GM18519 (cell line): Measurements from ENCODE around the gene TOP1.

Experiments used
- ATAC-seq: cut with Tn5 transposase; IDR thresholded peaks from one replicate; pipeline ENCODE4 v1.9.1; 2021; ENCODE audit warnings: mild to moderate bottlenecking, moderate library complexity; ENCODE audit not compliant: unreplicated experiment, low FRiP score

TOP1 gene

DNA sequence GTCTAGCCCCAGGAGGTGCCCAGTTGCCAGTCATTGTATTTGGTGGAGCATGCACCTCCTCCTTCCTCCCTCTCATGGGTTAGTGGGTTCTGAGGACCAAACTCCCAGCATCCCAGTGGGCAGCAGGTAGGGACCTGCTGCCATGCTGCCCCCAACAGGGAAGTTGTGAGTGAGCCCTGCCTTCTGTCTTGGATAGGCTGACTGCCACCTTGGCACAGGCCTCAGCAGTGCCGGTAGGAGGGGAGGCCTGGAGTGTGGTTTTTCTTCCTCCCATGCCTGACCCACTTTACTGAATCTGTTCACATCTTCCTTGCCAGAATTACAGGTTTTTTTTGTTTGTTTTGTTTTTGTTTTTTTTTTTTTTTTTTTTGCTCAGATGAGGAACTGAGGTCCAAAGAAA, 133.3 kb downstream of the TOP1 start:
- ATAC-seq, result no peak

DNA sequence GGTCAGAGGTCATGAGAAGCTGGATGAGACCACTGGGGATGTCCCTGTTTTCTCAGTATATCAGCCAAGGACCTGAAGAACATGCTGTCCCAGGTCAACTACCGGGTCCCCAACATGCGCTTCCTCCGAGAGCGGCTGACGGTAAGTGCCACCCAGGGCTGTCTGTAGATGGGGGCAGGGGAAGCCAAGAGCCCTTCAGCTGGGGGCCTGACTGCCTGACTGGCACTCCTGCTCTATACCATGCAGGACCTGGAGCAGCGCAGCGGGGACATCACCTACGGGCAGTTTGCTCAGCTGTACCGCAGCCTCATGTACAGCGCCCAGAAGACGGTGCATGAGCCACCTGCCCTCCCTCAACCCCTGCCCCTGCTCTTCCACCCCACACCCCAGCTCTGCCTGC, 133.8 kb downstream of the TOP1 start:
- no peak for ATAC-seq

GRCh38 chr20:41163821-41164220, 135.2 kb downstream of the TOP1 start:
- ATAC-seq, result no peak

- no peak for ATAC-seq
Measured at GRCh38 chr20:41165001-41165882, 136.6 kb downstream of the TOP1 start.

DNA sequence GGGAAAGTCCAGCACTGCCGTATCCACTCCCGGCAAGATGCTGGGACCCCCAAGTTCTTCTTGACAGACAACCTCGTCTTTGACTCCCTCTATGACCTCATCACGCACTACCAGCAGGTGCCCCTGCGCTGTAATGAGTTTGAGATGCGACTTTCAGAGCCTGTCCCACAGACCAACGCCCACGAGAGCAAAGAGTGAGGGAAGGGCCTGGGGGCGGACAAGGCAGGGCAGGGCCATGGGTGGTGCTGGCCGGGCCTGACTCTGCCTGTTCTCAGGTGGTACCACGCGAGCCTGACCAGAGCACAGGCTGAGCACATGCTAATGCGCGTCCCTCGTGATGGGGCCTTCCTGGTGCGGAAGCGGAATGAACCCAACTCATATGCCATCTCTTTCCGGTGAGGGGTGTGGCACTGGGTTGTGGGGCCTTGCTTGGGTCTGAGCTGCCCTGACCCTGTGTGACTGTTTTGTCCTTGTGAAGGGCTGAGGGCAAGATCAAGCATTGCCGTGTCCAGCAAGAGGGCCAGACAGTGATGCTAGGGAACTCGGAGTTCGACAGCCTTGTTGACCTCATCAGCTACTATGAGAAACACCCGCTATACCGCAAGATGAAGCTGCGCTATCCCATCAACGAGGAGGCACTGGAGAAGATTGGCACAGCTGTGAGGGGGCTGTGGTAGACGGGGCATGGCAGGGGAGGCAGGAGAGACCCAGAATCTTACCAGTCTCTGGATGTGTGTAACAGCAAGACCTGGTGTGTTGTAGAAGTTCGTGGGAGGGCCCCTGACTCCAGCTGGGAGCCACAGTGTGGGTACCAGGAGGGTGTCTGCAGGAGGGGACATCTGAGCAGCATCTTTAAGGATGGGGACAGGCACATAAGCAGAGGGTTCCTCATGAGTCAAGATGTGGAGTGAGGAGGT, 137.8 kb downstream of the TOP1 start:
- no peak for ATAC-seq

GRCh38 chr20:41167118-41167470, 138.5 kb downstream of the TOP1 start:
- no peak for ATAC-seq

- ATAC-seq, result no peak
Measured at GRCh38 chr20:41167481-41168253, 139.0 kb downstream of the TOP1 start.

- ATAC-seq, result no peak
Measured at GRCh38 chr20:41168281-41169161, 139.9 kb downstream of the TOP1 start.

DNA sequence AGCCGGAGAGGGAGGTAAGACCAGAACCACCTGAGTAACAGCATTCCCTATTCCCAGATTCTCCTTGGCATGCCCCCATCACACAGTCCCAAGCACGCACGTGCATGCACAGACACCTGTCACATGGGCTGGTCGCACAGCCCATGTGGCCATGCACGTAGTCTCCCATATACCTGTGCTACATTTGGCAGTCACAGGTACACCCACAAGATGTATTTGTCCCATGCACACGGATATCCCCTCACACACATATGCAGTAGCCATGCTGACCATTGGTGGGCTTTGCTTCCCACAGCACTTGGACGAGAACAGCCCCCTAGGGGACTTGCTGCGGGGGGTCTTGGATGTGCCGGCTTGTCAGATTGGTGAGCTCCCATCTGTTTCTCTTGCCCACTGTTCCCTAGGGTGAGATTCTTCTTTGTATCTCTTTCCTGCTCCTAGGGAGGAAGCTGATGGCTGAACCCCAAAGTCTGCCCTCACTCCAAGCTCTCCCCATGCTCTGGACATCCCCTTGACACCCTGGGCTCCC, 140.6 kb downstream of the TOP1 start:
- no peak for ATAC-seq

DNA sequence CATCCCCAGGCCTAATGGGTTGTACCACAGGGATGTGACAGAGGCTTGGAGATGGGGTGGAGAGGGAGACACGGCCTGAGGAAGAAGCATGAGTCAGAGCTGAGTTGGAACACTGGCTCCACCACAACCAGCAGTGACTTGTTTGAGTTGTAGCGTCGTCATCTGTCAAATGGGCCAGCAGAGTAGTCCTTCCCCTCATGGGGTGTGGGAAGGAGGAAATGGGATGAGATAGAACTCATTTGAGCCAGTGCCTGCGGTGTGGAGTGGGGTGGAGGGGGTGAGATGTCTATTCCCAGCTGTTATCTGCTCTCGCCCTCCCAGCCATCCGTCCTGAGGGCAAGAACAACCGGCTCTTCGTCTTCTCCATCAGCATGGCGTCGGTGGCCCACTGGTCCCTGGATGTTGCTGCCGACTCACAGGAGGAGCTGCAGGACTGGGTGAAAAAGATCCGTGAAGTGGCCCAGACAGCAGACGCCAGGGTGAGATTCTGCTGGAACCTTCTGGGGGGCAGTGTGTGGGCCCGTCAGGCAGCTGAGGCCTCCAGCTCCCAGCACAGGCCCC, 141.2 kb downstream of the TOP1 start:
- ATAC-seq, result no peak

DNA sequence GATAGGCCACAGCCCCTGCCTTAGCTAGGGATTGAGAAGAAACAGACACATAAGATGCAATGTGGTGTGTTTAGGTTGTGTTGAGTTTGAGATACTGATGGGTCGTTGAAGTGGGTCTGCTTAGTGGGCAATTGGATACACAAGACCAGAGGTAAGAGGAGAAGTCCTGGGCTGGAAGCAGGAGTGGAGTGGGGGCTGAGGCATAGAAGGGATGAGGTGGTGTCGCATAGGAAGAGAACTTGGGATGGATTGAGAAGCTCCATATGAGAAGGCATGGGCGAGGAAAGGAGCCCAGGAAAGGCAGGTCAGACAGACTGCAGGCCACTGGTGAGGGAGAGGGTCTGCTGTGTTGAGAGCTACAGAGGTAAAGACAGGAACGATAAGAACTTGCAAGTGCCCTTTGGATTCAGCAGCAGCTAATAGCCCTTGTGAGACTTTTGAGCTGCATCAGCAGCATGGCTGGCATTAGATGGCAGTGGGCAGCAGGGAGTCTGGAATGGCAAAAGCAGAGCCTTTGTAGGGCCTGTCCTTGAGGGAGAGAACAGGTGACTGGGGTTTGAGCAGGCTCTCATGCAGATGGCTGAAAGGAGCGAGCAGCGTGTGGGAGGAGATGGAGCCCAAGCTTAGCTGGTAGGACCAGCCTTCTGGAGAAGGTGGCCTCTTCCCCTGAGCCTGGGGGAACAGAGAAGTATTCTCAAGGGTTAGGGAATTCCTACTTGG, 141.9 kb downstream of the TOP1 start:
- no peak for ATAC-seq

DNA sequence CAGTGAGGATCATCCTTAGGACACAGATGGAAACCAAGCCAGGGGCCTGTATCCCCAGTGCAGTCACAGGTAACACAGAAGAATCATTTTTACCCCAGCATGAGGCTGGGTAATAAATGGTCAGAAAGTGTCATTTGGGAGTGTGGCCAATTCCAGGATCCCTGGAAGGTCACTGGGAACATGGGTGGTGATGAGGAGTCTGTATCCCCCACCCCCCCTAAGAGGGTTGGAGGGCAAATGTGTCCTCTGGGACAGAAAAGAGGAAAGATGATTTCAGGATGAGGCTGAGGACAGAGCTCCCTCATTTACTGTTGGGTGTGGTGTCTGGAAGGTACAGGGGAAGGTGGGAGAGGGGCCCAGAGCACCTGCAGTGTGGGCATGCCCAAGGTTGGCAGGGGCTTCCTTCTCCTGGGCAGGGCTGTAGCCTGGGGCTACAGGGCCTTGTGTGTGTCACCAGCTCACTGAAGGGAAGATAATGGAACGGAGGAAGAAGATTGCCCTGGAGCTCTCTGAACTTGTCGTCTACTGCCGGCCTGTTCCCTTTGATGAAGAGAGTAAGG, 143.2 kb downstream of the TOP1 start:
- ATAC-seq, result no peak

DNA sequence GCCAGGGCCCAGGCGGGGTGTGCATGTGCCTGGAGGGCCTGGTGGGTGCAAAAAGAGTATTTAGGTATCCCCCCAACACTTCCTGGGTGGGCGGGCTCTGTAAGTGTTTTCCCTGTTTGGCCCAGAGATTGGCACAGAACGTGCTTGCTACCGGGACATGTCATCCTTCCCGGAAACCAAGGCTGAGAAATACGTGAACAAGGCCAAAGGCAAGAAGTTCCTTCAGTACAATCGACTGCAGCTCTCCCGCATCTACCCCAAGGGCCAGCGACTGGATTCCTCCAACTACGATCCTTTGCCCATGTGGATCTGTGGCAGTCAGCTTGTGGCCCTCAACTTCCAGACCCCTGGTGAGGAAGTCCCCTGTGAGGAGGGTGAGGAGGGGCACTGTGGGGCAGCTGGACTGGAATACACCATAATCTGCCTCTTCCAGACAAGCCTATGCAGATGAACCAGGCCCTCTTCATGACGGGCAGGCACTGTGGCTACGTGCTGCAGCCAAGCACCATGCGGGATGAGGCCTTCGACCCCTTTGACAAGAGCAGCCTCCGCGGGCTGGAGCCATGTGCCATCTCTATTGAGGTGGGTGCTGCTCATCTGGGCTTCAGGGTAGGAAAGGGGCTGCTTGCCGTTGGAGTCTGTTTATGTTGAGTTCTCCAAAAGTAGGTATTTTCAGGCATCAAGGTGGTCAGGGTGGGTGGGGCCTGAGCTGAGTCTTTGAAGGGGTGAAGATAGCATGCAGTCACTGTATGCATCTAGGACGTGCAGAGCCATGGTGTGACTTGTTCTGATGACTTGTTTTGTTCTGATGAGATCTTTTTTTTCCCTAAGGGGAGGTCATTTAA, 143.9 kb downstream of the TOP1 start:
- ATAC-seq, result no peak

GRCh38 chr20:41173161-41173721, 144.6 kb downstream of the TOP1 start:
- ATAC-seq, result no peak

DNA sequence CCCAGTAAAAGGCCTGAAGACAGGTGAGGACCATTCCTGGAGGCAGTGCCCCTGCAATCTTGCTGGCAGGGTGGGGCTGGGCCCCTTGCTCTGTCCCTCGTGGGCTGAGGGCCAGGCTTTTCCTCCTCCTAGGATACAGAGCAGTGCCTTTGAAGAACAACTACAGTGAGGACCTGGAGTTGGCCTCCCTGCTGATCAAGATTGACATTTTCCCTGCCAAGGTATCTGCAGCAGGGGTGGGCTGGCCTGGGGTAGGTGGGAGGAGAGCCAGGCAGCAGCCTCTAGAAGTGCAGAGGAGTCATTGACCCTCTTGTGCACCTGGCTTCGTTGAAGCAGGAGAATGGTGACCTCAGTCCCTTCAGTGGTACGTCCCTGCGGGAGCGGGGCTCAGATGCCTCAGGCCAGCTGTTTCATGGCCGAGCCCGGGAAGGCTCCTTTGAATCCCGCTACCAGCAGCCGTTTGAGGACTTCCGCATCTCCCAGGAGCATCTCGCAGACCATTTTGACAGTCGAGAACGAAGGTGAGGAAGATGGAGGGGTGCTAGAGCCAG, 145.2 kb downstream of the TOP1 start:
- no peak for ATAC-seq
